Chondrocyte (in vitro differentiated cells): ENCODE data around the gene RAB21. TPM values are rescaled to one million over a fixed set of nuclear protein-coding genes. Genes with fewer than 3 reads are reported as not detected.
"Not testable (repeated sequence)": the region's sequence is repeated elsewhere in the genome, so short reads cannot be mapped to it uniquely, and the experiment has no call there.

Experiments
- DNase-seq: peaks from one replicate; pipeline ENCODE4 v3.0.0; 2021; ENCODE audit warnings: mixed read lengths, low spot score
- H3K27ac Mint-ChIP-seq: one replicate; pipeline ENCODE4 v1.8.0; 2021; ENCODE audit warnings: mild to moderate bottlenecking, moderate library complexity, mixed read lengths; ENCODE audit not compliant: unreplicated experiment
- H3K27me3 Mint-ChIP-seq: 2 replicates; pipeline ENCODE4 v1.8.0; 2021; ENCODE audit warnings: low read depth, mixed read lengths
- H3K36me3 Mint-ChIP-seq: 2 replicates; pipeline ENCODE4 v1.8.0; 2021; ENCODE audit warnings: low read depth, mixed read lengths
- H3K4me1 Mint-ChIP-seq: 2 replicates; pipeline ENCODE4 v1.8.0; 2021; ENCODE audit warnings: low read depth, mild to moderate bottlenecking, mixed read lengths
- H3K4me3 Mint-ChIP-seq: one replicate; pipeline ENCODE4 v1.8.0; 2021; ENCODE audit warnings: mild to moderate bottlenecking, moderate library complexity, mixed read lengths; ENCODE audit not compliant: unreplicated experiment
- H3K9me3 Mint-ChIP-seq: 2 replicates; pipeline ENCODE4 v1.8.0; 2021; ENCODE audit warnings: low read depth, mixed read lengths
- total RNA-seq: library from RNA; stranded (reverse); gene quantifications from 3 replicates; pipeline ENCODE4 v1.2.1, GENCODE V29; 2021
- TF ChIP-seq, protein P1 (sequence below): fragments of 200-600 bp; sonication (generic); IDR thresholded peaks from 2 replicates; pipeline ENCODE4 v1.5.0; 2021; ENCODE audit warnings: antibody characterized with exemption, mild to moderate bottlenecking, moderate library complexity

RAB21 gene
- total RNA-seq, 1 donor from 2014 or later = 77.1 TPM

DNA sequence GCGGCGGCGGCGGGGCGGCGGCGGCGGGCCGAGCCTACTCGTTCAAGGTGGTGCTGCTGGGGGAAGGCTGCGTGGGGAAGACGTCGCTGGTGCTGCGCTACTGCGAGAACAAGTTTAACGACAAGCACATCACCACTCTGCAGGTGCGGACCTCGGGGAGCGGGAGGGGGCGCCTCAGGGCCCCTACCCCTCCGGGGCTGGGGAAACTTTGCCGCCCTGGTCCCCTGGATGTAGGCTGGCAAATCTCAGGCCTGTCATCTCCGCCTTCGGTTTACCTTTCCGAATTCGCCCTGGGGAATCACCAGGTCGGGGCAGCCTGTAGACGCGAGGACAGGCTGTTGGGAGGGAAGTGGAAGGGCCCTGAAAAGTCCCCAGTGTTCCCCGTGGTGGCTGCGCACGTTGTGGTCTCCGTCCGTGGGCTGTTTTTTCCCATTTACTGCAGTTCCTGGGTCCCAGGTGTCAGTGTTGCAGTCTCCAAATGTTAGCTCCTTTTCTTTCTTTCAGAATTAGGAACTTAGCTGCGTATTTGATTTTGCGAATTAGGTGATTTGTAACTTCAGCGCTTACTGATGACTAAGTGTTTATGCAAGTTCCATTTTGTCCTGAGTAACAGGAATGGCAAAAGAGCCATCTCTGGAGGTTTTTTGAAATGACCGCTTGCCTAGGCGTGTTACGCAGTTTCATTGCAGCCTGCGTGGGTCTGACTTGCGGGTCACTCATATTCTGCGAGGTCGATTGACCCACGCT, 656 bp downstream of the RAB21 start:
- DNase-seq = no peak
- peaks cover 39% of the 10 kb centered on the region for H3K4me1 Mint-ChIP-seq
- peaks cover 11% of the 10 kb centered on the region for H3K36me3 Mint-ChIP-seq
- H3K27ac Mint-ChIP-seq = peak overlapping the region; percentile 98
- peaks cover 8% of the 10 kb centered on the region for H3K9me3 Mint-ChIP-seq
- TF ChIP-seq, protein P1, sequence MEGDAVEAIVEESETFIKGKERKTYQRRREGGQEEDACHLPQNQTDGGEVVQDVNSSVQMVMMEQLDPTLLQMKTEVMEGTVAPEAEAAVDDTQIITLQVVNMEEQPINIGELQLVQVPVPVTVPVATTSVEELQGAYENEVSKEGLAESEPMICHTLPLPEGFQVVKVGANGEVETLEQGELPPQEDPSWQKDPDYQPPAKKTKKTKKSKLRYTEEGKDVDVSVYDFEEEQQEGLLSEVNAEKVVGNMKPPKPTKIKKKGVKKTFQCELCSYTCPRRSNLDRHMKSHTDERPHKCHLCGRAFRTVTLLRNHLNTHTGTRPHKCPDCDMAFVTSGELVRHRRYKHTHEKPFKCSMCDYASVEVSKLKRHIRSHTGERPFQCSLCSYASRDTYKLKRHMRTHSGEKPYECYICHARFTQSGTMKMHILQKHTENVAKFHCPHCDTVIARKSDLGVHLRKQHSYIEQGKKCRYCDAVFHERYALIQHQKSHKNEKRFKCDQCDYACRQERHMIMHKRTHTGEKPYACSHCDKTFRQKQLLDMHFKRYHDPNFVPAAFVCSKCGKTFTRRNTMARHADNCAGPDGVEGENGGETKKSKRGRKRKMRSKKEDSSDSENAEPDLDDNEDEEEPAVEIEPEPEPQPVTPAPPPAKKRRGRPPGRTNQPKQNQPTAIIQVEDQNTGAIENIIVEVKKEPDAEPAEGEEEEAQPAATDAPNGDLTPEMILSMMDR = no peak
- peak overlapping the region; percentile 87 for H3K4me3 Mint-ChIP-seq
- no peaks in the 10 kb centered on the region for H3K27me3 Mint-ChIP-seq

DNA sequence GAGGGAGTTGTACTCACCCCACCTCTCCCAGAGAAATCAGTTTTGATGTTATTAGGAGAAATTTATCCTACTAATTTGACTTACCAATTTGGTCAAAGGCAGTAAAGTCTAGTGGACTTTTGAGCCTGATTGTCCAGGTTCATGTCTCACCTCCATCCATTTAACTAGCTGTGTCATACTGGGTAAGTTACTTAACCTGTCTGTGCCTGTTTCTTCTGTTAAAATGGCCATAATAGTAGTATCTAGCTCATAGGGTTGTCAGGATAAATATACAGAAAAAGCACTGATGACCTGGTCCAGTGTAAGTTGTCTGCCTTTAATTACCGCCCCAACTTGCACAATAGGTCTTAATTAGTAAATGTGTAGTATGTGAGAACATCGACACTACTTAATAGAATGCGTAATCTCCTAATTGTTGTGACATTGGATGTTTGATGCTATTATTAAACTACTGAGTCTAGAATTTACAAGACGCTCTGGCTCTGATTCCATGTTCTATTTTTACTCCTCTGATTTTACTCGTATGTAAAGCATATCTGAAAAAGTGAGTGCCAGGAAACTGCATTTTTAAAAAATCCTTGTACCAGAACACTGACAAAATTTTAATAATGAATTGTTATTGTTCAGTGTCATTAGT, 1.5 kb downstream of the RAB21 start:
- peaks cover 39% of the 10 kb centered on the region for H3K4me1 Mint-ChIP-seq
- H3K9me3 Mint-ChIP-seq = peaks cover 13% of the 10 kb centered on the region
- H3K36me3 Mint-ChIP-seq = peaks cover 15% of the 10 kb centered on the region
- no peak for DNase-seq
- peak overlapping the region; percentile 87 for H3K4me3 Mint-ChIP-seq
- peak overlapping the region; percentile 98 for H3K27ac Mint-ChIP-seq
- no peaks in the 10 kb centered on the region for H3K27me3 Mint-ChIP-seq
- TF ChIP-seq, protein P1 = no peak

DNA sequence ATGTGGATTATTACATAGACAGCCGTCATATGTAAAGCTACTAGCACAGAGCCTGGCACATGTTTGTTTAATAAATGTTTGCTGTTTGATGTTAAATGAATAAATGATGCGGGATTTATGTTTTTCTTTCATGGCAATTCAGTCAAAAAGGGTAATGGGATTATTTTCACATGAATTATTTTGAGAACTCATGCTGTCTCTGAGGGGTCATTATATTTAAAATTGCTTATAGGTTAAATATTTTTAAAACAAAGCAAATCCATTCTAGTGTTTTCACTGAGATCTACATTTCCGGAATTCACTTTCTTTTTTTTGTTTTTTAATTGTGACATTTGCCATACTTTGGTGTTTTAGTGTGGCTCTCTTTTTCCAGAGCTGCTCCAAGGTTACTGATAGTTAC, 5.3 kb downstream of the RAB21 start:
- H3K4me1 Mint-ChIP-seq = peaks cover 51% of the 10 kb centered on the region
- no peak overlapping the region for H3K4me3 Mint-ChIP-seq
- H3K9me3 Mint-ChIP-seq = peaks cover 13% of the 10 kb centered on the region
- TF ChIP-seq, protein P1 = no peak
- no peak overlapping the region for H3K27ac Mint-ChIP-seq
- no peaks in the 10 kb centered on the region for H3K27me3 Mint-ChIP-seq
- H3K36me3 Mint-ChIP-seq = peaks cover 15% of the 10 kb centered on the region
- DNase-seq = no peak

DNA sequence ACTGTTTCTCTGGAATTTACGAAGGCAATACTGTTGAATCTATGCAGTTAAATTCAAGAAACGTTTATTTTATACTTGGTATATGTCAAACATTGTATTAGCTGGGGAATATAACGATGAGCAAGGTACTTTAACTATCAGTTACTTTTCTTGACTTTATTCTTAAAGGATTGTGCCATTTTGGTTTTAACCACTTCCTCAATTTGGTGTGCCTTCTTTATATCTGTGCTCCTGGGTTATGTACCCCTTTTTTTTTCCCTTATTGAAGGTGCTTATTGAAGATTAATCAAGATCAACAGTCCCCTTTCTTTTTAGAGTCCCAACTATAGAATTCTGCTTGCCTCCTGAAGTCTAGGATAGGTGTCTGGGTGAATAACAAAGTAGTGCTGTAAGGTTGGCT, 5.8 kb downstream of the RAB21 start:
- no peak for DNase-seq
- TF ChIP-seq, protein P1 = no peak
- no peak overlapping the region for H3K4me3 Mint-ChIP-seq
- no peak overlapping the region for H3K27ac Mint-ChIP-seq
- no peaks in the 10 kb centered on the region for H3K27me3 Mint-ChIP-seq
- peaks cover 13% of the 10 kb centered on the region for H3K9me3 Mint-ChIP-seq
- H3K4me1 Mint-ChIP-seq = peaks cover 56% of the 10 kb centered on the region
- peaks cover 15% of the 10 kb centered on the region for H3K36me3 Mint-ChIP-seq

DNA sequence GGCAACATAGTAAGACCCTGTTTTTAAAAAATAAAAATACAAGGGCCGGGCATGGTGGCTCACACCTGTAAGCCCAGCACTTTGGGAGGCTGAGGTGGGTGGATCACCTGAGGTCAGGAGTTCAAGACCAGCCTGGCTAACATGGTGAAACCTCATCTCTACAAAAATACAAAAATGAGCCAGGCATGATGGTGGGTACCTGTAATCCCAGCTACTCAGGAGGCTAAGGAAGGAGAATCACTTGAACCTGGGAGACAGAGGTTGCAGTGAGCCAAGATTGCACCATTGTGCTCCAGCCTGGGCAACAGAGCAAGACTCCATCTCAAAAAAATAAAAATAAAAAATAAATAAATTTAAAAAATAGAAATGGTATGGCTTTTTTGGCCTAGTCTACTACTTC, 6.7 kb downstream of the RAB21 start:
- H3K27ac Mint-ChIP-seq, H3K27me3 Mint-ChIP-seq, H3K4me3 Mint-ChIP-seq, DNase-seq: not testable (repeated sequence)
- Mint-ChIP-seq H3K9me3 (peaks cover 13% of the 10 kb centered on the region), H3K36me3 (peaks cover 15% of the 10 kb centered on the region), H3K4me1 (peaks cover 54% of the 10 kb centered on the region)
